ENCODE data around the gene SPG7. TPM values are rescaled to one million over a fixed set of nuclear protein-coding genes. Genes with fewer than 3 reads are reported as not detected.

The SPG7 gene
- total RNA-seq, 2 donors from 2014 or later = 97.7 to 114 TPM

GRCh38 chr16:89602952-89603590, 94.9 kb downstream of the SPG7 start:
- DNase-seq (ENCODE audit: low spot score in 2 of 2) = no peak
- no peaks in the 10 kb centered on the region for H3K36me3 Mint-ChIP-seq
- H3K9me3 Mint-ChIP-seq = no peaks in the 10 kb centered on the region
- peak in 1 of 2 donors; percentile 45 for ATAC-seq
- H3K27ac Mint-ChIP-seq = no peak overlapping the region

- Mint-ChIP-seq H3K9me3 (no peaks in the 10 kb centered on the region), H3K27ac (no peak overlapping the region), H3K36me3 (no peaks in the 10 kb centered on the region)
- DNase-seq (ENCODE audit: low spot score in 2 of 2) = no peak
- no peak for ATAC-seq
Observed at GRCh38 chr16:89604764-89605163, 96.6 kb downstream of the SPG7 start.

- no peak for DNase-seq (ENCODE audit: low spot score in 2 of 2)
- Mint-ChIP-seq H3K9me3 (no peaks in the 10 kb centered on the region), H3K27ac (no peak overlapping the region), H3K36me3 (no peaks in the 10 kb centered on the region)
- ATAC-seq = no peak
Observed at GRCh38 chr16:89605186-89605970, 97.2 kb downstream of the SPG7 start.

GRCh38 chr16:89606006-89606405, 97.8 kb downstream of the SPG7 start:
- H3K9me3 Mint-ChIP-seq = no peaks in the 10 kb centered on the region
- no peaks in the 10 kb centered on the region for H3K36me3 Mint-ChIP-seq
- ATAC-seq (no peak), DNase-seq (ENCODE audit: low spot score in 2 of 2) (no peak)
- no peak overlapping the region for H3K27ac Mint-ChIP-seq

Other genes with a start within 250 kb of the SPG7 start
- gene ANKRD11, start 17.8 kb upstream of the SPG7 start, total RNA-seq = 100 to 1,000 TPM; 130 to 165 TPM
- 1,000 to 10,000 TPM; 2,832 to 2,975 TPM for gene RPL13, start 52.3 kb downstream of the SPG7 start, total RNA-seq
- 10 to 100 TPM in 1 of 2 donors, 1 to 10 TPM in 1; 2.8 to 28.2 TPM for gene CPNE7, start 67.4 kb downstream of the SPG7 start, total RNA-seq
- not detected for gene DPEP1, start 105.2 kb downstream of the SPG7 start, total RNA-seq
- gene CHMP1A, start 149.3 kb downstream of the SPG7 start, total RNA-seq = 10 to 100 TPM; 61.0 to 73.4 TPM
- 10 to 100 TPM in 1 of 2 donors, 1 to 10 TPM in 1; 8.0 to 18.2 TPM for gene SPATA33, start 149.4 kb downstream of the SPG7 start, total RNA-seq
- 100 to 1,000 TPM in 1 of 2 donors, 10 to 100 TPM in 1; 97.3 to 151 TPM for gene CDK10, start 178.3 kb downstream of the SPG7 start, total RNA-seq
- gene SPATA2L, start 193.3 kb downstream of the SPG7 start, total RNA-seq = 1 to 10 TPM; 1.3 to 7.0 TPM
- 1 to 10 TPM; 2.2 to 2.4 TPM for gene VPS9D1, start 212.5 kb downstream of the SPG7 start, total RNA-seq
- gene ZNF276, start 213.1 kb downstream of the SPG7 start, total RNA-seq = 10 to 100 TPM; 18.1 to 28.3 TPM

All from activated naive CD4-positive, alpha-beta T cell treated with anti-CD3 and anti-CD28 coated beads, Interleukin-2, amount 50 U/mL, for 72 hours (primary cell).